22Rv1 (cell line): ENCODE measurements around the gene POLR3GL.

Experiments used
- H3K27ac ChIP-seq: fragments of 450-650 bp; 2 replicates; pipeline ENCODE4 v1.5.1; 2017
- ZFX ChIP-seq: fragments of 450-650 bp; IDR thresholded peaks from 2 replicates; pipeline ENCODE4 v1.6.1; 2017; ENCODE audit warnings: antibody characterized with exemption, borderline replicate concordance
- TF ChIP-seq, protein P1 (sequence below): fragments of 450-650 bp; IDR thresholded peaks from 2 replicates; pipeline ENCODE4 v1.5.1; 2017; ENCODE audit warnings: mild to moderate bottlenecking

The POLR3GL gene

DNA sequence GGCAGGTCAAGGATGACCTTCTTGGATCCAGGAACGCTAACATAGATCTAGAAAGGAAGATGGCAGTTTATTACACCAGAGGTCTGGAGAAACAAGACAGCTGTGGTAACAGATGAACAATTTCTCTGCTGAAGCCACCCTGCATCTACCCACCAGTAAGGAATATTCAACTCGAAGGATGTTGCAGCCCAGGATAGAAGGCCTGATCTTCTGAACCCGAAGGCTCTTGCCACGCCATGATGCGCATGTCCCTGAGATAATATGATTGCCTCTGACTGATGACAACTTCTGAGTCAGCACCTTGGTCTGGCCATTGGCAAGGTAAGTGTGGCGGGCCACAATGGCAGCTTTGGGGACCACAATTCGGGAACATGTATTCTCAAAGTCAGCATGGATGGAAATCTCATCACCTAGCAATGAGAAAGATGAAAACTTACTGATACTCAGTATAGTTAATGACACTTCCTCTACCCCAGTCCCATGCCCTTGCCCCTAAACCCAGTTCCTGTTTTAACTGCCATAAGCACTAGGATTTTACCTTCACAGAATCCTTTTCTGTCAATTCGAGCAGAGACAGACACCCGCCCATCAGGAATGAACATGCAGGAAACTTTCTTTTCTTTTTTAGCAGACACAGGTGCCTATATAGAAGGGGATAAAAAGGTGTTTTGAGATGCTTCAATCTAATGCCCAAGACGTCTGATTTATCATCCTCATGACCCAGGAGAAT, 30.1 kb downstream of the POLR3GL start:
- H3K27ac ChIP-seq, result peak overlapping the region; percentile 91
- TF ChIP-seq, protein P1, sequence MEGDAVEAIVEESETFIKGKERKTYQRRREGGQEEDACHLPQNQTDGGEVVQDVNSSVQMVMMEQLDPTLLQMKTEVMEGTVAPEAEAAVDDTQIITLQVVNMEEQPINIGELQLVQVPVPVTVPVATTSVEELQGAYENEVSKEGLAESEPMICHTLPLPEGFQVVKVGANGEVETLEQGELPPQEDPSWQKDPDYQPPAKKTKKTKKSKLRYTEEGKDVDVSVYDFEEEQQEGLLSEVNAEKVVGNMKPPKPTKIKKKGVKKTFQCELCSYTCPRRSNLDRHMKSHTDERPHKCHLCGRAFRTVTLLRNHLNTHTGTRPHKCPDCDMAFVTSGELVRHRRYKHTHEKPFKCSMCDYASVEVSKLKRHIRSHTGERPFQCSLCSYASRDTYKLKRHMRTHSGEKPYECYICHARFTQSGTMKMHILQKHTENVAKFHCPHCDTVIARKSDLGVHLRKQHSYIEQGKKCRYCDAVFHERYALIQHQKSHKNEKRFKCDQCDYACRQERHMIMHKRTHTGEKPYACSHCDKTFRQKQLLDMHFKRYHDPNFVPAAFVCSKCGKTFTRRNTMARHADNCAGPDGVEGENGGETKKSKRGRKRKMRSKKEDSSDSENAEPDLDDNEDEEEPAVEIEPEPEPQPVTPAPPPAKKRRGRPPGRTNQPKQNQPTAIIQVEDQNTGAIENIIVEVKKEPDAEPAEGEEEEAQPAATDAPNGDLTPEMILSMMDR, result no peak
- TF ChIP-seq ZFX, result no peak

DNA sequence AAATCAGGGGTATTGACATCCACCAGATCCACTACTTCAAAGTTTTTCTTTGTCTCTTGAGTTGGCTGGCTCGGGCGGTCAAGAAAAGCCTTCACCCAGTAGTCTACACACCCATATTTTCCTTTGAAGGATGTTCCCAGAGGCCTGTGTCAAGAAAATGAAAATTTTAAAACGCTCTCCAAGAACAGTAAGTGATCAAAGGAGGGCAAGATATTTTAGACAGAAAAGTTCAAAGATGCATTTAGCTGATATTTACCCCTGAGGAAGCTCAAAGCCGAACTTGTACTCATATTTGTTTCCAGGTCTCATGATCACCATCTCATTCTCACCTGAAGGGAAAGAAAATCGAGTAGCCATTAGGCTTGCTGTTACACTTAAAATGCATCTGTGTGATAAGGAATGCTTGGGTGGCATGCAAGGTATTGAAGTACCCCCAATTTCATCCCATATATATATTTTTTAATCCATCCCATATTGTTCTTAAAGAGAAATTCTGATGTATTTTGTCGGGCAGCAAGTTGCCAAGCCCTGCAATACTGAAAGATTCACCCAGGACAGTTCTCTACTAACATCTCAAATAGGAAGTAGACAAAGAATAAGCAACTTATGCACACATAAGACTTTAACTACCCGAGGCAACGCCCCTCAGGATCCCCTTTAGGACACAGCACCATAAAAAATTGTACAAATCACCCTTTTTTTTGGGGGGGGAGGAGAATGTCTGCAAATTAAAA, 30.8 kb downstream of the POLR3GL start:
- TF ChIP-seq, protein P1, result no peak
- TF ChIP-seq ZFX, result no peak
- peak overlapping the region; percentile 91 for H3K27ac ChIP-seq

DNA sequence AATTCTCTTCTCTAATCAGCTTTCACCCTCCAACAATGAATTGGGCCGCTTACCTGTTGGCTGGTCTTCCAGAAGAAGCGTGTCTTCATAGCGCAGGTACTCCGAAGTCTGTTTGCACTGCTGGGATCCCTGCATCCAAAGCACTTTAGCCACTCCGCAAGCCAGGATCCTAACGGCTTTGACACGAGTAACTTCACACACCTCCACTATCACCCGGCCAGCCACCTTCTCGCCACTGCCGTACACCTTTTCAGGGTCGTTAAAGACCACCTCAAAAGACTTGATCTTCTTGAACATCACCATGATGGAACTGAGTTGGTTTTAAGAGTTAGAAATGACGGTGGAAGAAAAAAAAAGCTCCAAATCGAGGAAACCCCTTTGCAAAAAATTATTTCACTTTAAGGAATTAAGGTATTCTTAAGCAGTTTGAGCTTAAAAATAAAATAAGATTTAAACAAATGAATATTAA, 31.5 kb downstream of the POLR3GL start:
- H3K27ac ChIP-seq, result peak overlapping the region; percentile 91
- TF ChIP-seq, protein P1, result no peak
- TF ChIP-seq ZFX, result no peak

GRCh38 chr1:145996433-145997015, 32.0 kb downstream of the POLR3GL start, which contains the start of gene TXNIP:
Gene TXNIP (minus strand): TSS chr1:145996579. CDS start chr1:145996266, 313 bp downstream.
- H3K27ac ChIP-seq, result peak within 1 kb of the TSS; percentile 91
- TF ChIP-seq, protein P1, result no peak
- TF ChIP-seq ZFX, result no peak

DNA sequence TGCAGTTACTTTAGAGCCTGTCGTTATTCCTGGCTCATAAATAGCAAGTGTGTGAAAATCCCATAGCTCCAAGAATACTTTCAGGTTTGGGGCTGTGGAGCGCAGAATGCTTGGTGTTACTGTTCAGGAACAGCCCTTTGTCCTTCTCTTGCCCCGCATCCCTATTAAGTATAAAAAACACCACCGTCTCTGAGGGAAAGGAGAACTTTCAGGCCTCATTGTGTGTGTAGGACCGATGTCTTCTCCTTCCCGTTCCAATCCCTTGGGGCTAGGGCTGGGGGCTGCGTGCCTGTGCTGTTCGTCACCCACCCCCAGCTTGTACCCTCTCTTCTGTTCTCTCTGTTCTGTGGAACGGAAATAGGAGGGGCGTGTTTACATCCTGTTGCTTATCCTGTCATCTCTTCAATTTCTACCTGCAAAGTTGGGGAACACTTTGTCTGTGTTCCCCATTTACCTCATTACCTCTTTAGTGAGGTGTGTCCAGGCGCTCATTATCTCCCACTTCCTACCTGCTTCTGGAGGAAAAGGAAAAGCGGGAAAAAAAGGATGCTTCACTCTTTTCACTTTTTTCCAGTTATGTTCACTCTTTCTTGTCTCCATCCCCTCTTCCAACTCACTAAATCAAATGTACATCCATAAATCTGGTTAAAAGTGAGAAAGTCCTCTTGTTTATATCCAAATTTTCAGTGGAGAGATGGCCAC, 32.7 kb downstream of the POLR3GL start:
- H3K27ac ChIP-seq, result peak overlapping the region; percentile 91
- TF ChIP-seq, protein P1, result no peak
- TF ChIP-seq ZFX, result no peak

DNA sequence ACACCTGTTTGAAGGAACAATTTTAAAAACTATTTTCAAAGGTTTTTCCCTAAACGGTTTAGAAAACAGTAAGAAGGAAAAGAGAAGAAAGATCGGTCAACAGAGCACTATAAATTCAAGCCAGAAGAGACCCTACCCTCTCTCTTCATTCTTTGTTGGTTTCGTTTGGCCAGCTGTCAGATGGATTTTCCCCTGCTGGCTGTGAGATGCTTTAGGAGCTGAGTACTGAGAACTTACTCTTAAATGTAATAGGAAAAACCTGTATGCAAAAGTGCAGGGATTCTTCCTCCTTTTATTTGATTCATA, 33.2 kb downstream of the POLR3GL start:
- TF ChIP-seq ZFX, result no peak
- TF ChIP-seq, protein P1, result no peak
- peak overlapping the region; percentile 91; the same call in 1 of the 2 replicates for H3K27ac ChIP-seq
